ENCODE results near the gene PROK1. TPM values are rescaled to one million over a fixed set of nuclear protein-coding genes. Genes with fewer than 3 reads are reported as not detected.

Gene PROK1
- total and polyA plus RNA-seq, 8 donors, result 0.12 to 0.53 TPM; not detected in 6

DNA sequence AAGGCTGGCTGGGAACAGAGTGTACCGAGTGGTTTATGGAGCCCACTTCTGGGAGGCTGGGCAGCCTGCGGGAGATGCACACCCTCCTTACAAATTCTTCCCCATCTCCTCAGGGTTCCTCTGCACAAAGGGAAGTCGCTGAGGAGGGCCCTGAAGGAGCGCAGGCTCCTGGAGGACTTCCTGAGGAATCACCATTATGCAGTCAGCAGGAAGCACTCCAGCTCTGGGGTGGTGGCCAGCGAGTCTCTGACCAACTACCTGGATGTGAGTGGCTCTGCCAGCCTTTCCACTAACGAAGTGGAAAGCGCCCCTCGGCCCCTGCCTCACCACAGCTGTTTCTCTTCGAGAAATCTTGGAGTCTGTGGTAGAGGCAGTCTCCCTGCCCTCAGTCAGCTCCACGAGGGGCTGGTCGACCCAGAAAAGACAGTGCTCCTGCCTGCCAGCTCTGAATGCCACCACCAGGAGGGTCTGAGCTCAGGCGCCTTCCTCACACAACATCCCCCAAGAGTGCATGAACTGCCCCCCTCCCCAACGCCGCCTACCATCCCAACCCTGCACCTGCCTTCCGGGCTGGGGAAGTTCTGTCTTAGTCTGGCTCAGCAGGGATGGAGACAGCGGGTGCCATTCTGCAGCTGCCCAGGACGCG, 31.8 kb downstream of the PROK1 start:
- Histone ChIP-seq H3K27ac (no peak overlapping the region), H3K4me1 (peaks cover 0 to 6% (median 0%) of the 10 kb centered on the region in 3 donors), H3K4me3 (no peak overlapping the region), H3K36me3 (no peaks in the 10 kb centered on the region), H3K9me3 (no peaks in the 10 kb centered on the region), H3K27me3 (no peaks in the 10 kb centered on the region)
- no peak for ATAC-seq
- WGBS, 2 donors, result 48 to 55% methylated on average over 18 of the region's 18 CpGs
- no peak for FAIRE-seq
- no peak for DNase-seq
- intact Hi-C loops (cut with DNase I), result no loop called here
- no peak for TF ChIP-seq CTCF (IDR thresholded peaks at IDR 0.05)

GRCh38 chr1:110483308-110483685, 32.3 kb downstream of the PROK1 start:
- H3K27ac ChIP-seq, result no peak overlapping the region
- WGBS, 2 donors, result 59 to 65% methylated on average over 9 of the region's 9 CpGs
- no peaks in the 10 kb centered on the region for H3K36me3 ChIP-seq
- FAIRE-seq, result no peak
- DNase-seq, result no peak
- no peaks in the 10 kb centered on the region for H3K9me3 ChIP-seq
- H3K27me3 ChIP-seq, result no peaks in the 10 kb centered on the region
- intact Hi-C loops (cut with DNase I), result no loop called here
- TF ChIP-seq CTCF (IDR thresholded peaks at IDR 0.05), result no peak
- ATAC-seq, result no peak
- H3K4me3 ChIP-seq, result no peak overlapping the region
- peaks cover 0 to under 1% (median 0%) of the 10 kb centered on the region in 3 donors for H3K4me1 ChIP-seq

- Histone ChIP-seq H3K36me3 (no peaks in the 10 kb centered on the region), H3K9me3 (no peaks in the 10 kb centered on the region), H3K4me3 (no peak overlapping the region), H3K4me1 (no peaks in the 10 kb centered on the region), H3K27me3 (no peaks in the 10 kb centered on the region), H3K27ac (no peak overlapping the region)
- ATAC-seq, result no peak
- DNase-seq, result no peak
- no peak for FAIRE-seq
- 78% methylated on average over 12 of the region's 12 CpGs for WGBS, 2 donors
- intact Hi-C loops (cut with DNase I), result no loop called here
- TF ChIP-seq CTCF (IDR thresholded peaks at IDR 0.05), result no peak
Measured at GRCh38 chr1:110484801-110485200, 33.9 kb downstream of the PROK1 start.

DNA sequence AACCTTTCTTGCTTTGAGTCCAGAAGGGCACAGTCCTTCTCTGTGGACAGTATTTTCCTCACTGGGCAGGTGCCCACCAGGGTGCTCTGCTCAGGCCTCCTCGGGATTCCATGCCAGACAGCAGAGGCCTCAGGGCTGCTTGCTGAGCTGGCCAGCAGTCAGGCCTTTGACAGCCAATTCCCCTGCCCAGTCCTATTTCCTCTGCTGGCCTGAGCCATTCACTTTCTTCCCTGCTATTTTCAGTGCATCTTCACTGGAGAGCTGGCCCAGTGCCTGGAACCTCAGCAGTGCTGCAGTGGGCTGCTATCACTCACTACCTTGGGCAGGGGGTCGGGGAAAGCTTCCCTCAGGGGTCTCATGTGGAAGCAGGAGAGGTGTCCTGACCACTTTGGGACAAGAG, 34.8 kb downstream of the PROK1 start:
- no peaks in the 10 kb centered on the region for H3K9me3 ChIP-seq
- DNase-seq (no peak), FAIRE-seq (no peak), ATAC-seq (no peak)
- H3K27me3 ChIP-seq, result no peaks in the 10 kb centered on the region
- no peak overlapping the region for H3K27ac ChIP-seq
- no peak for TF ChIP-seq CTCF (IDR thresholded peaks at IDR 0.05)
- H3K4me1 ChIP-seq, result no peaks in the 10 kb centered on the region
- intact Hi-C loops (cut with DNase I), result no loop called here
- no peak overlapping the region for H3K4me3 ChIP-seq
- H3K36me3 ChIP-seq, result no peaks in the 10 kb centered on the region
- WGBS, 2 donors, result 44 to 51% methylated on average over 2 of the region's 2 CpGs

DNA sequence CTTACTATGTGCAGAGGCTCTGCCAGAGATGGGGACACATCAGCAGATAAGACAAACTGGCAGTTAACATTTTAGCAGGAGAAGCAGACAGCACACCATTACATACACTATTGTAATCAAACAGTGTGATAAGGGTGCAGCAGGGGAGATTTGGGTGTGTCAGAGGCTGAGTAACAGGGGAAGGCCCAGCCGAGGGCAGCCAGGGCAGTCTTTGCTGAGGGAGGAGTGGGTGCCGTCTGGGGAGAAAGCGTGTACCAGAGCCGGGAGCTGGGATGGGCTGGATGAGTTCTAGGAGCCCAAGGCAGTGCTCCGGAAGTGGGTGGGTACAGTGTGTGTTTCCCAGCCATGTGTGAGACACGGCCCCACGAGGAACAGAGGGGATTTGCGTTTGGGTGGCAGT, 36.8 kb downstream of the PROK1 start:
- Histone ChIP-seq H3K4me3 (no peak overlapping the region), H3K27me3 (no peaks in the 10 kb centered on the region), H3K9me3 (no peaks in the 10 kb centered on the region), H3K4me1 (no peaks in the 10 kb centered on the region), H3K27ac (no peak overlapping the region), H3K36me3 (no peaks in the 10 kb centered on the region)
- TF ChIP-seq CTCF (IDR thresholded peaks at IDR 0.05), result no peak
- DNase-seq, result no peak
- intact Hi-C loops (cut with DNase I), result no loop called here
- no peak for FAIRE-seq
- ATAC-seq, result peak in 3 of 4 donors; percentile 44 to 69 (median 55)
- 47 to 53% methylated on average over 8 of the region's 8 CpGs for WGBS, 2 donors

Data from pancreas (tissue), 10 donors.